ENCODE results near the gene CENPS.

GRCh38 chr1:10424034-10424433 lies 6.2 kb upstream of the CENPS start:
- no peak for TF ChIP-seq CTCF (IDR thresholded peaks at IDR 0.05)
- no peak for TF ChIP-seq POLR2A (IDR thresholded peaks at IDR 0.05)
- no peak for TF ChIP-seq EP300 (IDR thresholded peaks at IDR 0.05)
